GM21447 (cell line): ENCODE results near the gene PIK3R5.
A peak's percentile ranks its signal among the peaks of the same experiment; 100 is the strongest.

Source experiments
- ATAC-seq: cut with Tn5 transposase; IDR thresholded peaks from one replicate; pipeline ENCODE4 v1.9.1; 2021; ENCODE audit not compliant: unreplicated experiment

Gene PIK3R5

GRCh38 chr17:8925141-8925540 lies 40.4 kb downstream of the PIK3R5 start:
- ATAC-seq = no peak

GRCh38 chr17:8924595-8924994 lies 40.9 kb downstream of the PIK3R5 start:
- ATAC-seq = peak; percentile 77

- ATAC-seq = no peak
These were observed 41.7 kb downstream of the PIK3R5 start for GRCh38 chr17:8923762-8924161.

GRCh38 chr17:8922928-8923327 lies 42.6 kb downstream of the PIK3R5 start:
- ATAC-seq = no peak

- ATAC-seq = no peak
These were observed 43.1 kb downstream of the PIK3R5 start for GRCh38 chr17:8922451-8922850.

GRCh38 chr17:8921147-8921546 lies 44.4 kb downstream of the PIK3R5 start:
- ATAC-seq = no peak

GRCh38 chr17:8918807-8919465 lies 46.6 kb downstream of the PIK3R5 start:
- no peak for ATAC-seq

- no peak for ATAC-seq
These were observed 49.0 kb downstream of the PIK3R5 start for GRCh38 chr17:8916466-8916865.

GRCh38 chr17:8914554-8914953 lies 51.0 kb downstream of the PIK3R5 start:
- ATAC-seq = no peak

GRCh38 chr17:8913879-8914278 lies 51.6 kb downstream of the PIK3R5 start:
- ATAC-seq = no peak

- no peak for ATAC-seq
These were observed 52.4 kb downstream of the PIK3R5 start for GRCh38 chr17:8913091-8913490.

- no peak for ATAC-seq
These were observed 53.2 kb downstream of the PIK3R5 start for GRCh38 chr17:8912084-8912981.

- ATAC-seq = no peak
These were observed 54.4 kb downstream of the PIK3R5 start for GRCh38 chr17:8910969-8911604.

GRCh38 chr17:8909586-8910270 lies 55.8 kb downstream of the PIK3R5 start:
- no peak for ATAC-seq

- ATAC-seq = no peak
These were observed 60.2 kb downstream of the PIK3R5 start for GRCh38 chr17:8905331-8905730.

- ATAC-seq = no peak
These were observed 60.8 kb downstream of the PIK3R5 start for GRCh38 chr17:8904686-8905085.

- ATAC-seq = no peak
These were observed 61.3 kb downstream of the PIK3R5 start for GRCh38 chr17:8904201-8904600.

- ATAC-seq = peak; percentile 40
These were observed 64.6 kb downstream of the PIK3R5 start for GRCh38 chr17:8900626-8901585.

- no peak for ATAC-seq
These were observed 65.3 kb downstream of the PIK3R5 start for GRCh38 chr17:8900207-8900606.

GRCh38 chr17:8898636-8899035 lies 66.9 kb downstream of the PIK3R5 start:
- ATAC-seq = no peak
